ENCODE data around the gene CACNA1C. TPM values are rescaled to one million over a fixed set of nuclear protein-coding genes. Genes with fewer than 3 reads are reported as not detected.

The CACNA1C gene
- total RNA-seq, 2 donors from 2014 or later, result 70.0 to 127 TPM

DNA sequence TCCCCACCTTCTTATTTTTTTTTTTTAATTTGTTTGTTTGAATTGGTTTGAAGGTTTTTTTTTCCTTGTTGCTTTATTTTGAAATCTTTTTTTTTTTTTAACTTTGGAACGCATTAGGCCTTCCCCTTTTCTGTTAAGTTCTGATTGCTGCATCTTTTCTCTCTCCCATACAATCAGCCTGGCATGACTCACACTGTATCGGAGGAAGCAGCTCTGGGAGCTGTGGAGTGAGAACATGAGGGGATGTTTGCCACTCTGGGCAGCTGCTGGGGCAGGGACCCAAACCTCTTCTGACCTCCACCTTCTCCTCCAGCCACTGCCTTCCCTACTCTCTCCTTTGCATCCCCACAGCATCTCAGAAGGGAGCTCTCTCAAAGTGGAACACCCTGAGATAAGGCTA lies 581.7 kb downstream of the CACNA1C start:
- peaks cover 4% of the 10 kb centered on the region for H3K36me3 ChIP-seq
- DNase-seq (ENCODE audit: low spot score) (no peak), ATAC-seq (ENCODE audit: insufficient number of reproducible peaks, low FRiP score, low read depth) (no peak)
- H3K4me1 ChIP-seq (ENCODE audit: control insufficient read depth in 1 of 2, low read depth in 2 of 2), result peaks cover 0 to 10% of the 10 kb centered on the region in 2 donors
- H3K9me3 ChIP-seq, result no peaks in the 10 kb centered on the region
- TF ChIP-seq, protein P1, sequence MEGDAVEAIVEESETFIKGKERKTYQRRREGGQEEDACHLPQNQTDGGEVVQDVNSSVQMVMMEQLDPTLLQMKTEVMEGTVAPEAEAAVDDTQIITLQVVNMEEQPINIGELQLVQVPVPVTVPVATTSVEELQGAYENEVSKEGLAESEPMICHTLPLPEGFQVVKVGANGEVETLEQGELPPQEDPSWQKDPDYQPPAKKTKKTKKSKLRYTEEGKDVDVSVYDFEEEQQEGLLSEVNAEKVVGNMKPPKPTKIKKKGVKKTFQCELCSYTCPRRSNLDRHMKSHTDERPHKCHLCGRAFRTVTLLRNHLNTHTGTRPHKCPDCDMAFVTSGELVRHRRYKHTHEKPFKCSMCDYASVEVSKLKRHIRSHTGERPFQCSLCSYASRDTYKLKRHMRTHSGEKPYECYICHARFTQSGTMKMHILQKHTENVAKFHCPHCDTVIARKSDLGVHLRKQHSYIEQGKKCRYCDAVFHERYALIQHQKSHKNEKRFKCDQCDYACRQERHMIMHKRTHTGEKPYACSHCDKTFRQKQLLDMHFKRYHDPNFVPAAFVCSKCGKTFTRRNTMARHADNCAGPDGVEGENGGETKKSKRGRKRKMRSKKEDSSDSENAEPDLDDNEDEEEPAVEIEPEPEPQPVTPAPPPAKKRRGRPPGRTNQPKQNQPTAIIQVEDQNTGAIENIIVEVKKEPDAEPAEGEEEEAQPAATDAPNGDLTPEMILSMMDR (IDR thresholded peaks at IDR 0.05), result no peak
- no peaks in the 10 kb centered on the region for H3K27me3 ChIP-seq (replicated peaks; ENCODE audit: insufficient read depth)
- H3K27ac ChIP-seq, result no peak overlapping the region
- H3K4me3 ChIP-seq, result no peak overlapping the region

DNA sequence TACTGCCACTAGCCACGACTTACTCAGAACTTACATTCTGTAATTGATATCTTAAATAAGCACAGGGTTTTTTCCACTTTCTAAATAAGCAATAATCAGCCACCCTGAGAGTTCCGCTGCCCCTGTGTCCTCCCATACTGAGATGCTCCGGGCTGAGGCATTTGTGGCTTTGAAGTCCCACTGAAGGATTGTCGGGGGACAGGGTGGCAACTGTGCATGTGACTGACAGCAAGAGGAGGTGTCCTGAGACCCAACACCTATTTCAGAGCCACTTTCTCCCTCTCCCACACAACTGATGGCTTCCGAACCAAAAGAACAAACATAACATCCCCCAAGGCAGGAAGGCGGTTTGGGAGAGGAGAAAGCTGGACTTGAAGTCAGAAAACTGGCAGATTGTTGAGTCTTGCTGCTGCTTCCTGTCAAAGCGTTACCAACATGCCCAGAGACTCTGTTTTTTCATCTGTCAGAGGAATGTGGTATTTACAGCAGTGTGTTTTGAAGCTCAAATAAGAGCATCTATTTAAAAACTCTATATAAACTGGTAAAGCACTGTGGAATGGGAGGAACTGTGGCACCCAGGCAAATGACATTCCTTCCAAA lies 584.1 kb downstream of the CACNA1C start:
- peaks cover 4% of the 10 kb centered on the region for H3K36me3 ChIP-seq
- H3K4me3 ChIP-seq, result no peak overlapping the region
- H3K27me3 ChIP-seq (replicated peaks; ENCODE audit: insufficient read depth), result no peaks in the 10 kb centered on the region
- no peaks in the 10 kb centered on the region for H3K9me3 ChIP-seq
- ATAC-seq (ENCODE audit: insufficient number of reproducible peaks, low FRiP score, low read depth) (no peak), DNase-seq (ENCODE audit: low spot score) (no peak)
- TF ChIP-seq, protein P1 (IDR thresholded peaks at IDR 0.05), result no peak
- peaks cover 12 to 33% of the 10 kb centered on the region in 2 donors for H3K4me1 ChIP-seq (ENCODE audit: control insufficient read depth in 1 of 2, low read depth in 2 of 2)
- peak overlapping the region; percentile 60 to 67 for H3K27ac ChIP-seq

DNA sequence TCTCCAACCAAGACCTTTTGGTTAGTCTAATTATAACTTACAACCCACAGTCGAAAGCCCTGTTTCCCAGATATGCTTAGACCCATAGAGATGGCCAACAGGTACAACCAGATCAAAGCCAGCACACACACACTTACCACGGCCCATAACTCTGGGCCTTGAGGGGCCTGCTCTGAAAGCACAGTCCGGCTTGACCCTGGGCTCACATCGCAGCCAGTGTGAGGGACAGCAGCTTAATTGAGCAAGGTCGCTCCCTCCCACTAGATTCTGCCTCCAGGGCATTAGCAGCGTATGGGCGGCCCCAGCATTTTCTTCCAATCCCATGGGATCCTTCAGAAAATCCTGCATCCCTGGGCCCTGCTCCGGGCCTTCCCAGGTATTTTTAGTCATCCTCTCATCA lies 584.6 kb downstream of the CACNA1C start:
- H3K27me3 ChIP-seq (replicated peaks; ENCODE audit: insufficient read depth), result no peaks in the 10 kb centered on the region
- H3K27ac ChIP-seq, result peak overlapping the region; percentile 60 to 67
- no peaks in the 10 kb centered on the region for H3K9me3 ChIP-seq
- H3K4me1 ChIP-seq (ENCODE audit: control insufficient read depth in 1 of 2, low read depth in 2 of 2), result peaks cover 12 to 33% of the 10 kb centered on the region in 2 donors
- ATAC-seq (ENCODE audit: insufficient number of reproducible peaks, low FRiP score, low read depth) (no peak), DNase-seq (ENCODE audit: low spot score) (no peak)
- peaks cover 4% of the 10 kb centered on the region for H3K36me3 ChIP-seq
- TF ChIP-seq, protein P1 (IDR thresholded peaks at IDR 0.05), result no peak
- H3K4me3 ChIP-seq, result no peak overlapping the region

DNA sequence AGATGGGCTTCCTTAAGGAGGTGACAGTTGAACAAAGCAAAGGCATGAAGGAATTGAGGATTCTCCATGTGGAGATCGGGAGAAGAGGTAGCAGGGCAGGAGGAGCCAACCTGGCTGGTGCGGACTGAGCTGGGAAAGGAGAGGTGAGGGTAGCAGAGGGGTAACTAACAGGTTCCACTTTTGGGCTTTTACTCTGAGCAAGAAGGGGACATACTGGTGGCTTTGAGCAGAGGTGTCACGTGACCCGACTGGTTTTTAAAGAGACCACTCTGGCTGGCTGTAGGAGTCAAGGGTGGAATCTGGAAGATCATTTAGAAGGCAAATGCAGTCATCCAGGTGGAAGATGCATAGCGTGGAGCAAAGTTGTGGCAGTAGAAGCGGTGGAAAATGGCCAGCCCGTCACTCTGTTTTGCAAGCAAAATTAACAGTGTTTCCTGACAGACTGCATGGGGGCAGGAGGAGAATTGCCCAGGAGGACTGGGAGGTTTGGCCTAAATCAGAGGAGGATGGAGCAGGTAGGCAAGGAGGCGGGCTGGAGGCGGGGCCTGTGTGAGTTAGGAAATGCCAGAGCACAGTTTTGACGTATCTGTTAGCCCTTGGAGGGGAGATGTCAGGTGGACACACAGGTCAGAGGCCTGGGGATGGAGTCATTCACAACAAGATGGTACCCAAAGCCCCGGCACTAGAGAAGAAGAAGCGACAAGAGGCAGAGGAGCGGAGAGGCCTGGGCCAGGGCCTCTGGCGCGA lies 585.7 kb downstream of the CACNA1C start:
- ATAC-seq (ENCODE audit: insufficient number of reproducible peaks, low FRiP score, low read depth) (no peak), DNase-seq (ENCODE audit: low spot score) (no peak)

DNA sequence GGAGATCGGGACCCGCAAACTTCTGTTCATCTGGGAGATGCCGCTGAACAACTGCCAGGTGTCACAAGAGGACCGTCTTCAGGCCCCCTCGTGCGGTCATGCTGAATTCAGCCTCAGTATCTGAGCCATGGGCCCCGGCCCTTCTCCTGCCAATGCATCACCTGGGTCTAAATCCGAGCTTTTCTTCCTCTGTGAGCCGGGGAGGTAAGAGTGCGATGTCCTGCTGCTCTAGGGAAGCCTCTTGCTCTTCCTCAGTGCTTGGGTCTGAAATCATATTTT lies 586.2 kb downstream of the CACNA1C start:
- no peaks in the 10 kb centered on the region for H3K9me3 ChIP-seq
- TF ChIP-seq, protein P1 (IDR thresholded peaks at IDR 0.05), result no peak

More for the DNA sequence above, 585.7 kb downstream of the CACNA1C start:
- TF ChIP-seq, protein P1 (IDR thresholded peaks at IDR 0.05), result no peak
- H3K27ac ChIP-seq, result peak overlapping the region; percentile 60 to 67
- no peaks in the 10 kb centered on the region for H3K27me3 ChIP-seq (replicated peaks; ENCODE audit: insufficient read depth)
- no peak overlapping the region for H3K4me3 ChIP-seq
- peaks cover 12 to 33% of the 10 kb centered on the region in 2 donors for H3K4me1 ChIP-seq (ENCODE audit: control insufficient read depth in 1 of 2, low read depth in 2 of 2)
- peaks cover 4% of the 10 kb centered on the region for H3K36me3 ChIP-seq
- no peaks in the 10 kb centered on the region for H3K9me3 ChIP-seq

More for the DNA sequence above, 586.2 kb downstream of the CACNA1C start:
- H3K4me3 ChIP-seq, result no peak overlapping the region
- H3K36me3 ChIP-seq, result peaks cover 8% of the 10 kb centered on the region
- DNase-seq (ENCODE audit: low spot score) (no peak), ATAC-seq (ENCODE audit: insufficient number of reproducible peaks, low FRiP score, low read depth) (no peak)
- peaks cover 12 to 33% of the 10 kb centered on the region in 2 donors for H3K4me1 ChIP-seq (ENCODE audit: control insufficient read depth in 1 of 2, low read depth in 2 of 2)
- no peak overlapping the region for H3K27ac ChIP-seq
- no peaks in the 10 kb centered on the region for H3K27me3 ChIP-seq (replicated peaks; ENCODE audit: insufficient read depth)

Measured in thoracic aorta (tissue), 2 donors.